GM19035 (cell line): ENCODE data around the gene FANK1.
A peak's percentile ranks its signal among the peaks of the same experiment; 100 is the strongest.

Experiments
- ATAC-seq: cut with Tn5 transposase; IDR thresholded peaks from one replicate; pipeline ENCODE4 v1.9.1; 2021; ENCODE audit not compliant: unreplicated experiment

The FANK1 gene

GRCh38 chr10:125896088-125896934 is at the start of gene FANK1:
FANK1 (plus strand) TSS chr10:125896564; CDS start chr10:125896643, 79 bp downstream.
- peak; percentile 94 for ATAC-seq

- ATAC-seq = no peak
Observed at GRCh38 chr10:125846894-125847293, 49.5 kb upstream of the FANK1 start.

GRCh38 chr10:125848371-125848770 is 48.0 kb upstream of the FANK1 start:
- no peak for ATAC-seq

GRCh38 chr10:125848857-125849256 is 47.5 kb upstream of the FANK1 start:
- no peak for ATAC-seq

- no peak for ATAC-seq
Observed at GRCh38 chr10:125849448-125849847, 46.9 kb upstream of the FANK1 start.

GRCh38 chr10:125850766-125851731 is 45.3 kb upstream of the FANK1 start:
- ATAC-seq = no peak

GRCh38 chr10:125852487-125852886 is 43.9 kb upstream of the FANK1 start:
- no peak for ATAC-seq

GRCh38 chr10:125857185-125857760 is 39.1 kb upstream of the FANK1 start:
- no peak for ATAC-seq

- ATAC-seq = no peak
Observed at GRCh38 chr10:125859128-125859817, 37.1 kb upstream of the FANK1 start.

- ATAC-seq = no peak
Observed at GRCh38 chr10:125865120-125865519, 31.2 kb upstream of the FANK1 start.

GRCh38 chr10:125866421-125867029 is 29.8 kb upstream of the FANK1 start:
- no peak for ATAC-seq

- ATAC-seq = peak; percentile 65
Observed at GRCh38 chr10:125868372-125868975, 27.9 kb upstream of the FANK1 start.

GRCh38 chr10:125871338-125871737 is 25.0 kb upstream of the FANK1 start:
- no peak for ATAC-seq

GRCh38 chr10:125878957-125879835 is 17.2 kb upstream of the FANK1 start:
- no peak for ATAC-seq

- no peak for ATAC-seq
Observed at GRCh38 chr10:125880719-125881118, 15.6 kb upstream of the FANK1 start.

GRCh38 chr10:125881192-125881591 is 15.2 kb upstream of the FANK1 start, which contains the start of gene DHX32:
DHX32 (minus strand) TSS chr10:125881292; CDS start chr10:125880824, 468 bp downstream.
- ATAC-seq = no peak

- ATAC-seq = no peak
Observed at GRCh38 chr10:125882596-125882995, 13.8 kb upstream of the FANK1 start.

GRCh38 chr10:125883211-125883610 is 13.2 kb upstream of the FANK1 start:
- ATAC-seq = no peak
